WTC11 (cell line): ENCODE data around the gene NEMP1. TPM values are rescaled to one million over a fixed set of nuclear protein-coding genes. Genes with fewer than 3 reads are reported as not detected.

Experiments used
- ATAC-seq: fragments of 200-7000 bp; cut with Tn5 transposase; 2 replicates; pipeline ENCODE4 v1.10.0; 2021; ENCODE audit warnings: mild to moderate bottlenecking, moderate library complexity
- CTCF ChIA-PET: fragments of 300-600 bp; sonication (Branson Sonifier 250); formaldehyde crosslinking; loops from one replicate; lab custom pipeline; 2021; ENCODE audit warnings: antibody characterized with exemption; lab: Charles Lee
- POLR2A ChIA-PET: fragments of 350-600 bp; sonication (Branson Sonifier 250); formaldehyde crosslinking; loops from one replicate; lab custom pipeline; 2021; ENCODE audit warnings: antibody characterized with exemption; lab: Charles Lee
- DNase-seq: peaks from one replicate; pipeline ENCODE4 v3.0.0; 2021; ENCODE audit warnings: low spot score
- H3K27ac Mint-ChIP-seq: 2 replicates; pipeline ENCODE4 v1.8.0; 2021; ENCODE audit warnings: mixed read lengths
- H3K27me3 Mint-ChIP-seq: 2 replicates; pipeline ENCODE4 v1.8.0; 2021; ENCODE audit warnings: low read depth, mild to moderate bottlenecking, moderate library complexity, mixed read lengths
- H3K36me3 Mint-ChIP-seq: 2 replicates; pipeline ENCODE4 v1.8.0; 2021; ENCODE audit warnings: mixed read lengths
- H3K4me1 Mint-ChIP-seq: 2 replicates; pipeline ENCODE4 v1.8.0; 2022; ENCODE audit warnings: mixed read lengths
- H3K4me3 Mint-ChIP-seq: 2 replicates; pipeline ENCODE4 v1.8.0; 2021; ENCODE audit warnings: mild to moderate bottlenecking, moderate library complexity, mixed read lengths
- H3K9me3 Mint-ChIP-seq: 2 replicates; pipeline ENCODE4 v1.8.0; 2021; ENCODE audit warnings: mixed read lengths
- ATF3 ChIP-seq: sonication (generic); formaldehyde crosslinking; conservative IDR thresholded peaks from 2 replicates; pipeline ENCODE4 v1.8.1; 2022; ENCODE audit warnings: mild to moderate bottlenecking, missing genetic modification reagents
- CBFB ChIP-seq: sonication (generic); formaldehyde crosslinking; IDR thresholded peaks from 2 replicates; pipeline ENCODE4 v1.8.1; 2022; ENCODE audit warnings: mild to moderate bottlenecking, low read depth, missing genetic modification reagents
- ELF4 ChIP-seq: sonication (generic); formaldehyde crosslinking; IDR thresholded peaks from 2 replicates; pipeline ENCODE4 v1.8.1; 2022; ENCODE audit warnings: low read depth, mild to moderate bottlenecking, moderate library complexity, missing genetic modification reagents
- ESRRA ChIP-seq: sonication (generic); formaldehyde crosslinking; IDR thresholded peaks from 2 replicates; pipeline ENCODE4 v1.8.1; 2022; ENCODE audit warnings: mild to moderate bottlenecking, missing genetic modification reagents, borderline replicate concordance
- ETV6 ChIP-seq: sonication (generic); formaldehyde crosslinking; IDR thresholded peaks from 2 replicates; pipeline ENCODE4 v1.8.1; 2022; ENCODE audit warnings: mild to moderate bottlenecking, missing genetic modification reagents
- FOXJ3 ChIP-seq: sonication (generic); formaldehyde crosslinking; IDR thresholded peaks from 2 replicates; pipeline ENCODE4 v1.9.0; 2021; ENCODE audit warnings: missing genetic modification reagents, mild to moderate bottlenecking, borderline replicate concordance
- FOXK1 ChIP-seq: sonication (generic); formaldehyde crosslinking; IDR thresholded peaks from 2 replicates; pipeline ENCODE4 v1.8.0; 2022; ENCODE audit warnings: mild to moderate bottlenecking, moderate library complexity, missing genetic modification reagents
- MLX ChIP-seq: sonication (generic); formaldehyde crosslinking; IDR thresholded peaks from 2 replicates; pipeline ENCODE4 v1.8.1; 2023; ENCODE audit warnings: mild to moderate bottlenecking, missing genetic modification reagents, moderate library complexity
- RELA ChIP-seq: sonication (generic); formaldehyde crosslinking; IDR thresholded peaks from 2 replicates; pipeline ENCODE4 v1.8.1; 2022; ENCODE audit warnings: missing genetic modification reagents, mild to moderate bottlenecking, borderline replicate concordance
- SP1 ChIP-seq: sonication (generic); formaldehyde crosslinking; conservative IDR thresholded peaks from 2 replicates; pipeline ENCODE4 v1.8.1; 2022; ENCODE audit warnings: missing genetic modification reagents
- TEAD4 ChIP-seq: sonication (generic); formaldehyde crosslinking; IDR thresholded peaks from 2 replicates; pipeline ENCODE4 v1.8.0; 2022; ENCODE audit warnings: mild to moderate bottlenecking, missing genetic modification reagents
- ZNF219 ChIP-seq: sonication (generic); formaldehyde crosslinking; IDR thresholded peaks from 2 replicates; pipeline ENCODE4 v1.8.0; 2023; ENCODE audit warnings: missing genetic modification reagents, mild to moderate bottlenecking, borderline replicate concordance
- ZNF232 ChIP-seq: sonication (generic); formaldehyde crosslinking; IDR thresholded peaks from 2 replicates; pipeline ENCODE4 v1.8.0; 2022; ENCODE audit warnings: mild to moderate bottlenecking, missing genetic modification reagents
- ZNF396 ChIP-seq: fragments of 250-450 bp; sonication (Bioruptor Pico); IDR thresholded peaks from 2 replicates; pipeline ENCODE4 v1.8.0; 2021; ENCODE audit warnings: mild to moderate bottlenecking, moderate library complexity, borderline replicate concordance
- ZNF416 ChIP-seq: fragments of 250-450 bp; sonication (Bioruptor Pico); IDR thresholded peaks from 2 replicates; pipeline ENCODE4 v1.9.0; 2021; ENCODE audit warnings: mild to moderate bottlenecking, inconsistent platforms
- ZNF425 ChIP-seq: fragments of 250-450 bp; sonication (Bioruptor Pico); conservative IDR thresholded peaks from 2 replicates; pipeline ENCODE4 v1.9.0; 2021; ENCODE audit warnings: mild to moderate bottlenecking
- ZNF512 ChIP-seq: sonication (generic); formaldehyde crosslinking; IDR thresholded peaks from 2 replicates; pipeline ENCODE4 v1.8.1; 2022; ENCODE audit warnings: missing genetic modification reagents, borderline replicate concordance
- total RNA-seq: library from RNA; stranded (reverse); gene quantifications from 3 replicates; pipeline ENCODE4 v1.2.3, GENCODE V29; 2021
- TF ChIP-seq, protein P1 (sequence below): sonication (generic); formaldehyde crosslinking; IDR thresholded peaks from 2 replicates; pipeline ENCODE4 v1.8.1; 2022; ENCODE audit warnings: low read depth, mild to moderate bottlenecking, moderate library complexity, missing genetic modification reagents, borderline replicate concordance

Gene NEMP1
- total RNA-seq, 1 experiment from 2014 or later = 41.9 TPM

- POLR2A ChIA-PET = interaction anchor here (1.4 kb wide), 1 partner anchor 12 kb away, joined by 4 read pairs; the partner anchor contains the start of gene STAT6
- Mint-ChIP-seq H3K4me1 (peaks cover 13% of the 10 kb centered on the region), H3K36me3 (peaks cover 33% of the 10 kb centered on the region), H3K27me3 (no peaks in the 10 kb centered on the region), H3K27ac (no peak overlapping the region), H3K4me3 (no peak overlapping the region), H3K9me3 (no peaks in the 10 kb centered on the region)
- DNase-seq = no peak
- ATAC-seq = no peak
- CTCF ChIA-PET = interaction anchor here (0.7 to 6.5 kb wide), 5 partner anchors 12 to 84 kb away, joined by 3 to 46 read pairs (median 3); partner anchors contain the start of gene STAT6
- TF ChIP-seq SP1 (CRISPR knock-in tag) = no peak
- no peak for TF ChIP-seq MLX (CRISPR knock-in tag)
- TF ChIP-seq ELF4 = no peak
- no peak for TF ChIP-seq ZNF396 (CRISPR knock-in tag)
- TF ChIP-seq ZNF232 (CRISPR knock-in tag) = no peak
These were observed 20.6 kb upstream of the NEMP1 start for GRCh38 chr12:57099047-57099714.

DNA sequence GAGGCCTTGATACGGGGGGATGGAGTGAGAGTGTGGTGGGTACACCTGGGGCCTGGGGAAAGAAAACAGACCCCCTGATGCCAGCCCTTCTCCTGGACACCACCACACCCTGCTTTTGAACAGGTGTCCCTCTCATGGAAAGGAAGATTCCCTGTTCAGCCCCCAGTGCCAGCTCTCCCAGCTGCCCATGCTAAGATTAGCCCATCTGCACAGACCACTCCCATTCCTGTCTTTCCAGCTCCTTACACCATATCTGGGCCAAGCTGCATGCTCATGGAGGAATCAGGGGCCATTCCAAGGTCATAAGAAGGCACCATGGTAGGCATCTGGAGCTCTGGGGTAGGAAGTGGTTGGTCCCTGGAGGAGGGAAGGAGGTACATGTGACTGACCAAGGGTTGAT is 20.0 kb upstream of the NEMP1 start:
- H3K27ac Mint-ChIP-seq = no peak overlapping the region
- H3K27me3 Mint-ChIP-seq = no peaks in the 10 kb centered on the region

More for the DNA sequence above, 20.0 kb upstream of the NEMP1 start:
- POLR2A ChIA-PET = interaction anchor here (1.4 kb wide), 1 partner anchor 12 kb away, joined by 4 read pairs; the partner anchor contains the start of gene STAT6
- TF ChIP-seq ETV6 = no peak
- no peak for TF ChIP-seq ZNF512 (CRISPR knock-in tag)
- TF ChIP-seq, protein P1, sequence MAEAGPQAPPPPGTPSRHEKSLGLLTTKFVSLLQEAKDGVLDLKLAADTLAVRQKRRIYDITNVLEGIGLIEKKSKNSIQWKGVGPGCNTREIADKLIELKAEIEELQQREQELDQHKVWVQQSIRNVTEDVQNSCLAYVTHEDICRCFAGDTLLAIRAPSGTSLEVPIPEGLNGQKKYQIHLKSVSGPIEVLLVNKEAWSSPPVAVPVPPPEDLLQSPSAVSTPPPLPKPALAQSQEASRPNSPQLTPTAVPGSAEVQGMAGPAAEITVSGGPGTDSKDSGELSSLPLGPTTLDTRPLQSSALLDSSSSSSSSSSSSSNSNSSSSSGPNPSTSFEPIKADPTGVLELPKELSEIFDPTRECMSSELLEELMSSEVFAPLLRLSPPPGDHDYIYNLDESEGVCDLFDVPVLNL (CRISPR knock-in tag) = no peak
- TF ChIP-seq TEAD4 (CRISPR knock-in tag) = no peak
- no peak for TF ChIP-seq ESRRA (CRISPR knock-in tag)
- TF ChIP-seq ZNF396 (CRISPR knock-in tag) = no peak
- TF ChIP-seq ZNF219 (CRISPR knock-in tag) = no peak
- TF ChIP-seq RELA (CRISPR knock-in tag) = no peak
- no peak for TF ChIP-seq CBFB (CRISPR knock-in tag)
- no peak for TF ChIP-seq SP1 (CRISPR knock-in tag)
- no peak for TF ChIP-seq FOXJ3
- no peak for TF ChIP-seq FOXK1 (CRISPR knock-in tag)
- TF ChIP-seq ZNF425 (CRISPR knock-in tag) = no peak
- TF ChIP-seq ATF3 (CRISPR knock-in tag) = no peak
- no peak for TF ChIP-seq ZNF416 (CRISPR knock-in tag)
- TF ChIP-seq, all 79 proteins: peak for 0
- DNase-seq = no peak
- Mint-ChIP-seq H3K36me3 (peaks cover 30% of the 10 kb centered on the region), H3K9me3 (no peaks in the 10 kb centered on the region), H3K4me1 (peaks cover 17% of the 10 kb centered on the region), H3K4me3 (no peak overlapping the region)
- ATAC-seq = no peak
- CTCF ChIA-PET = interaction anchor here (0.7 to 6.5 kb wide), 4 partner anchors 11 to 29 kb away, joined by 3 to 46 read pairs (median 3); partner anchors contain the start of gene STAT6
